CD4-positive, alpha-beta T cell treated with Interleukin-4 for 1 hour (primary cell): ENCODE measurements around the gene POLA1.
"Not testable (repeated sequence)": the region's sequence is repeated elsewhere in the genome, so short reads cannot be mapped to it uniquely, and the experiment has no call there.

Source experiments
- DNase-seq, 2 donors: peaks; one replicate each; pipeline ENCODE4 v3.0.0-alpha.2; 2020 to 2022

The POLA1 gene

GRCh38 chrX:24819807-24820206 lies 126.1 kb downstream of the POLA1 start:
- DNase-seq, result not testable (repeated sequence)

- no peak for DNase-seq
Measured at GRCh38 chrX:24828147-24828546, 134.4 kb downstream of the POLA1 start.

- DNase-seq, result no peak
Measured at GRCh38 chrX:24828600-24828999, 134.9 kb downstream of the POLA1 start.

DNA sequence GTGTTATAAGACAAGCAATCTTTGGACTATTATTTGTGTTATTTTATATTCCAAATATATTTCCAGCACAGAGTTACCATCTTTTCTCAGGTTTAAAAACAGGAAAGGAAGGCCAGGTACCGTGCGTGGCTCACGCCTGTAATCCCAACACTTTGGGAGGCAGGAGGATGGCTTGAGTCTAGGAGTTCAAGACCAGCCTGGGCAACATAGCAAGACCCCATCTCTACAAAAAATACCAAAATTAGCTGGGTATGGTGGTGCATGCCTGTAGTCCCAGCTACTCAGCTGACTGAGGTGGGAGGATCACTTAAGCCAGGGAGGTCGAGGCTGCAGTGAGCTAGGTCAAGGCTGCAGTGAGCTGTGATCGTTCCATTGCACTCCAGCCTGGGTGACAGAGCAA lies 140.0 kb downstream of the POLA1 start:
- DNase-seq, result no peak

GRCh38 chrX:24837966-24838365 lies 144.2 kb downstream of the POLA1 start:
- DNase-seq, result no peak

DNA sequence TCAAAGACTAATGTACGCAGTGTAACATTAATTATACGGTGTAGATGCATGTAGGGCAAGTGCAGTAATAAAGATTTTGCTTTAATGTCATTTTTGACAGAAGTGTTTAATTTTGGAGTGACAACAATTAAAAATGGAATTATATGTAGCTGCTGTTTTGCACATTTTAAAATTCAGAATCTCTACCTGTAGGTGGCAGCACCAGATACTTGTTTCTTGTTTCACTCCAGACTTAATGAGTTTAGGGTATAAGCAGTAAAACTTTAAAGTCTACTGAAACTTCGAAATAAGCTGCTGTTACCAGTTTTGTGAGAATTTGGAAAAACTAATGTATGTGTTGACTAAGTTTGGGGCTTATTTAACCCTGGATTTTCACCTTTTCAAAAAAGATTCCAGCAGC lies 144.9 kb downstream of the POLA1 start:
- peak in 1 of 2 donors; percentile 30 for DNase-seq

GRCh38 chrX:24839331-24839730 lies 145.6 kb downstream of the POLA1 start:
- no peak for DNase-seq

GRCh38 chrX:24842486-24842885 lies 148.8 kb downstream of the POLA1 start:
- DNase-seq, result no peak

- no peak for DNase-seq
Measured at GRCh38 chrX:24846550-24847150, 152.9 kb downstream of the POLA1 start.

GRCh38 chrX:24851289-24851688 lies 157.6 kb downstream of the POLA1 start:
- no peak for DNase-seq

- no peak for DNase-seq
Measured at GRCh38 chrX:24851780-24852179, 158.1 kb downstream of the POLA1 start.

DNA sequence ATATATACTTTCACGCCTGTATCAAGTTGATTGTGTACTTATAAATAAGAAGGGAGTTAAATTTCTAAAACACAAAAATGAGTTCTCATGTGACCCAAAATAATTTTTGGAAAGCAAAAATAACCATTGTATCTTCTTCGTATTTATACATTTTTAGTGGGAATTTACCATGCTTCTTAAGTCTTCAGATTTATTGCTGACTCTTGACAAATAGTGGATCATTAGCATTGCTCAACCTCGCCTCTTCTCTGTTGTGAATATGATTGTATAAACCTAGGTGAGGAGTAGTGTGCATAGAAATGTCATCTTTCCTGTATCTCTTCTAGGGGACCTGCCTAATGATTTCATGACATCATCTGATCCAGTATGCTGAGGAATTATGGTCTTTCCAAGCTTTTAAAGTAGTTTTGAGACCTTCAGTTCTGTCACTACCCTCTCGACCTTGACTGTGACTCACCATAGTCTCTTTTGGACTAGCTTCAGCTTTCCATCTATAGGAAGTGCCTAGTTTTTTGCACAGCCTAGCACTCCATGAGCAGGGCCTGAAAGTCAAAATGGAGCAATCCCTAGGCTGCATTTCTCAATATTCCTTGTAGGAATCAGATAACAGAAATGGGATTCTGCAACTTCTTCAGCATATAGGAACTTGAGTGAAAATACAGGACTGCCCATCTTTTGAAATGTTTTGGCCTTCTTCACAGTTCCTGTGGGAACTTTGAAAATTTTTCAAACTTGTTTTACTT lies 164.5 kb downstream of the POLA1 start:
- no peak for DNase-seq

GRCh38 chrX:24859211-24859841 lies 165.6 kb downstream of the POLA1 start:
- no peak for DNase-seq

DNA sequence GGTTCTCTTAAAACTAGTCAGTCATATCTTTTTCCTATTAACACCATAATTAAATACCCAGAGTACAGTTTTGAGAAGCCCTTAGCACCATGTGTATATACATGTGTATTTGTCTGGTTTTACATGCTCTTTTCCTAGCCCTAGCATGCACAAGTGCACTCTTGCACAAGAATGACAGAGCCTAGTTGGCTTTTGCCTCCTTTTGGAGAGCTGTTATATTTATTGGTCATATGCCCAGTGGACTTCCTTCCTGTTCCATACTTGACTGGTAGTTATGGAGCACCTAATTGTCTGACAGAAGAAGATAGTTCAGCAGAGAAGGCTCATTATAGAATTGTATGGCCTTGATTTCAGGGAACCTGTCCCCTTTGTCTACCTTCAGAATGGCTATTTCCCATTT lies 166.4 kb downstream of the POLA1 start:
- DNase-seq, result no peak

- DNase-seq, result no peak
Measured at GRCh38 chrX:24862343-24862742, 168.6 kb downstream of the POLA1 start.

GRCh38 chrX:24863779-24864178 lies 170.1 kb downstream of the POLA1 start:
- not testable (repeated sequence) for DNase-seq

DNA sequence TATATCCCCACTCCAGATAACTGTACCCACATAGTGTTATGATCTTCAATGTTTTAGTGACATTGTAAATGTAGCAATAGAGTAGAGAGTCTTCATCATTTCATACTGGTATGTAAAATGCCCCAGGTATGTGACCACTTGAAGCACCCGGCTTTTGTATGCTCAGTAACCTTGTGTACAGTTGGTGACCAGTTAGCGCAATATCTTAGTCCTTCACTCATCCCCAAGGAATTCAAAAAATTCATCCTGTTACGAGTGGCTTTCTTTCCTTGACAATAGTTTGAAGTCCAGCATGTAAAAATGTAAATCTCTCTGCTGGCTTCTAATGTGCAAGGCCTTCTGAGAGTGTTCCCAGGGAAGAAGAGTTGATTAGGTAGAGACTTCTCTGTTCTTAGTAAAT lies 176.4 kb downstream of the POLA1 start:
- no peak for DNase-seq

DNA sequence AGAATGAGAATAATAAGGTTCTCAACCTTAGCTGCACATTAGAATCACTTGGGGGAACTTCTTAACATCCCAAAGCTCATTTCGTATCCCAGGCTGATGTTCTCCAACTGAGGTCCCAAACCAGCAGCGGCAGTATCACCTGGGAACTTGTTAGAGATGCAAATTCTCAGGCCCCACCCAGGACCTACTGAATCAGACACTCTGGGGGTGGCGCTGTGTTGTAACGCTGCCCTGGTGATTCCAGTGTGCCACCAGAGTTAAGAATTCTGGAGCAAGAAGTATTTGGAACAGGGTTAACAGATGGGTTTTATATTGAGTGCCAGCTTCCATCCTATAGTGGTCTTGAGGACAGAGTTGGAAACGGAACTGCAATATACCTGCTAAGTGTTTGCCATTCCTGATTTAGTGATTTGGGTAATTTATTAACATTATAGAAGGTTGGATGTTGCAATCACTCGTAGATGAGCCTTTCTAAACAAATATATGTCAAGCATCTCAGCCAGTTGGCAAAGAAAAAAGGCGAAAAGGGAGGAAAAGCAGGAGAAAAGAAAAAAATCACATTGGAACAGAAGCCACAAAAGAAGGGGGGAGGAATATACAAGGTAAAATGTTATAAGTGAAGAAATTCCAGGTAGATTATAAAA lies 181.0 kb downstream of the POLA1 start:
- DNase-seq, result no peak

- DNase-seq, result no peak
Measured at GRCh38 chrX:24876530-24877287, 183.0 kb downstream of the POLA1 start.

DNA sequence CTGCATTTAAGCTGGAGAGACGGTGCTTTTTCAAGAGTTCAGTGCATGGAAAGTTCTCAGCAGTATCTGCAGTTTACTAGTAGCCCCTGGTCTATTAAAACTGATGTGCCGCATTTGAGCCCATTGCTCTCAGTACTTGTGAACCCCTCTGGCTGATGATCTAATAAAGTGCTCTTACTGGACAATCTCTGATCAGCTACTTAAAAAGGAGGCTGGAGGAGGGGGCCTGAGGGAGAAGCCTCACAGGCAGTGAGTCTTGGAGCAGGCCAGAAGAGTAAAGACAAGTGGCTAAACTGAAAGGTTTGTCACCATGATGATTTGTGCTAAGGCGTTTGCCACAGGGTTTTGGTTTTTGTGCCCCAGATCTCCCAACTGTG lies 183.6 kb downstream of the POLA1 start:
- DNase-seq, result no peak

DNA sequence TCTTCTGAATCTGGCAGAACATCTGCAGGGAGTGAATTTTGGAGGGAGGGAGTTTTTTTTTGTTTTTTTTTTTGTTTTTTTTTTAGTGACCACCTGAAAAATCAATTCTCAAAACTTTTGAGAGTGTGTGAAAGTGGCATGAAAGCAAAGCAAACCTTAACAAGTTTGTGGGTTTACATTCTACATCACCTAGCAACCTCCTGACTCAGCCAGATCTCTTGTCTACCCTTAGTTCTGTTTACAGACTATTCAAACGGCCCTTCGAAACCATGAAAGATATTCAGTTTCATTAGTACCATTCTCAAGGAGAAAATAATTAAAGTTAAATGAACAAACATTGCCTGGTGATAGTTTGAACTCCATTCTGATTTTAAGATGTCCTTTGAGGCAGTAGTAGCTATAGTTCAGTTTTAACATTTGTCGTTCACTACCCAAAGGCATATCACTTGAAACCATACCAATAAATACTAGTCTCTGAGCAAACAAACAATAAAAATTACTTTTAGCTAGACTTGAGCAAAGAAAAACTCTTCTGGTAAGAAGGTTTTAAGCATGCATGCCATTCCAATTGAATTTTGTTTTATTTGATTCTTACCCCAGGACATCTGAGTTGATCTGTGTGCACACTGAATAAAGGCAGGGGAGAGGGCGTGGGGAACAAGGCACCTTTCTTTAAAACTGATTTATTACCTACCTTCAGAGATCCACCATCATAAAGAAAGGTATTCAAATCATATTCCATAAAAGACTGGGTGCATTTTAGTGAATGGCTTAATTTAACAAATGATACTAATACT lies 184.3 kb downstream of the POLA1 start:
- no peak for DNase-seq

DNA sequence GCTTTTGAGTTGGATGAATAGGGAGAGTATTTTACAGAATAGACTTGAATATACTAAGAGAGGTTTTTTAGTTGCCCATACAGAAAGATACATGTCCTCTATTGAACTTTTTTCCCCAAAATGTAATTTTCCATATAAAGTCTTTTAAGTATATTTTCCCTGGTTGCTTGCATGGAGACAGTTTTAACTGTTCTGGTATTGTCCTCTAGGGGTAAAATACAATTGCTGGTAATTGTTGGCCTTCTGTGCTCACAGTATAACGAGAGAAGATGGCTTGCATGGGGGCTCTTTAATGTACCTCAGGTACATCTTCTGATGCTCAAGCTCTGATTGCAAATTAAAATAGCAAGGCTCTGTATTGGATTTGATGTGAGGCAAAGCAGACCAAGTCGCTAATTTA lies 186.0 kb downstream of the POLA1 start:
- no peak for DNase-seq
